ENCODE data around the gene ZGPAT.

ZGPAT gene

DNA sequence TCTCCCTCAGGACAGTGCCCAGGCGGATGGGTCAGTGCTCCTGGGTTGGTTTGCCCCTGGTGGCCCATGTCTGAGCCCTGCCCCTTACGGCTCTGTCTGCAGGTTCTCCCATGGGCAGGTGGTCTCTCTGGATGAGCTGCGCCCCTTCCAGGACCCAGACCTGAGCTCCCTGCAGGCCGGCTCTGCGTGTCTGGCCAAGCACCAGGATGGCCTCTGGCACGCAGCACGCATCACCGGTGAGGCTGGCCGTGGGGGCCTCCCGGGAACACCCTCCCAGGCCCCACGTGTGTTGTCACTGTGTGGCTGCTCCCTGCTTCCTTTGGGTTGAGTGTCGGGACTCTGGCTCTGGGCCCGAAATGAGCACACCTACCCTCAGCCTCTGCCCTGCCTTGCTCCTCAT lies 25.3 kb downstream of the ZGPAT start:
- H3K4me3 ChIP-seq (ENCODE audit: low read length) = no peak overlapping the region
- H3K9me3 ChIP-seq (ENCODE audit: control insufficient read depth, low read length) = no peaks in the 10 kb centered on the region
- H3K9ac ChIP-seq (ENCODE audit: low read length) = no peak overlapping the region
- peaks cover 40% of the 10 kb centered on the region for H3K36me3 ChIP-seq (ENCODE audit: control insufficient read depth, insufficient read depth, low read length, severe bottlenecking)
- no peaks in the 10 kb centered on the region for H3K27me3 ChIP-seq (replicated peaks; ENCODE audit: control insufficient read depth, insufficient read depth, low read length)
- peaks cover under 1% of the 10 kb centered on the region for H3K4me1 ChIP-seq (ENCODE audit: control insufficient read depth, insufficient read depth, low read length)
- no peak for DNase-seq (ENCODE audit: low read depth)

- H3K36me3 ChIP-seq (ENCODE audit: control insufficient read depth, insufficient read depth, low read length, severe bottlenecking) = peaks cover 40% of the 10 kb centered on the region
- no peak for DNase-seq (ENCODE audit: low read depth)
- H3K4me1 ChIP-seq (ENCODE audit: control insufficient read depth, insufficient read depth, low read length) = peaks cover 6% of the 10 kb centered on the region
- H3K27me3 ChIP-seq (replicated peaks; ENCODE audit: control insufficient read depth, insufficient read depth, low read length) = no peaks in the 10 kb centered on the region
- no peaks in the 10 kb centered on the region for H3K9me3 ChIP-seq (ENCODE audit: control insufficient read depth, low read length)
- no peak overlapping the region for H3K9ac ChIP-seq (ENCODE audit: low read length)
- H3K4me3 ChIP-seq (ENCODE audit: low read length) = no peak overlapping the region
Measured at GRCh38 chr20:63733579-63734081, 25.8 kb downstream of the ZGPAT start.

- H3K4me3 ChIP-seq (ENCODE audit: low read length) = no peak overlapping the region
- DNase-seq (ENCODE audit: low read depth) = no peak
Measured at GRCh38 chr20:63734111-63734945, 26.5 kb downstream of the ZGPAT start.

GRCh38 chr20:63734946-63735858 lies 27.4 kb downstream of the ZGPAT start:
- Histone ChIP-seq H3K9ac (ENCODE audit: low read length) (no peak overlapping the region), H3K36me3 (ENCODE audit: control insufficient read depth, insufficient read depth, low read length, severe bottlenecking) (peaks cover 32% of the 10 kb centered on the region), H3K4me3 (ENCODE audit: low read length) (no peak overlapping the region), H3K27me3 (replicated peaks; ENCODE audit: control insufficient read depth, insufficient read depth, low read length) (no peaks in the 10 kb centered on the region), H3K9me3 (ENCODE audit: control insufficient read depth, low read length) (no peaks in the 10 kb centered on the region), H3K4me1 (ENCODE audit: control insufficient read depth, insufficient read depth, low read length) (peaks cover 10% of the 10 kb centered on the region)
- DNase-seq (ENCODE audit: low read depth) = no peak

More at GRCh38 chr20:63734111-63734945, 26.5 kb downstream of the ZGPAT start:
- Histone ChIP-seq H3K4me1 (ENCODE audit: control insufficient read depth, insufficient read depth, low read length) (peaks cover 10% of the 10 kb centered on the region), H3K27me3 (replicated peaks; ENCODE audit: control insufficient read depth, insufficient read depth, low read length) (no peaks in the 10 kb centered on the region), H3K36me3 (ENCODE audit: control insufficient read depth, insufficient read depth, low read length, severe bottlenecking) (peaks cover 40% of the 10 kb centered on the region), H3K9ac (ENCODE audit: low read length) (no peak overlapping the region), H3K9me3 (ENCODE audit: control insufficient read depth, low read length) (no peaks in the 10 kb centered on the region)

DNA sequence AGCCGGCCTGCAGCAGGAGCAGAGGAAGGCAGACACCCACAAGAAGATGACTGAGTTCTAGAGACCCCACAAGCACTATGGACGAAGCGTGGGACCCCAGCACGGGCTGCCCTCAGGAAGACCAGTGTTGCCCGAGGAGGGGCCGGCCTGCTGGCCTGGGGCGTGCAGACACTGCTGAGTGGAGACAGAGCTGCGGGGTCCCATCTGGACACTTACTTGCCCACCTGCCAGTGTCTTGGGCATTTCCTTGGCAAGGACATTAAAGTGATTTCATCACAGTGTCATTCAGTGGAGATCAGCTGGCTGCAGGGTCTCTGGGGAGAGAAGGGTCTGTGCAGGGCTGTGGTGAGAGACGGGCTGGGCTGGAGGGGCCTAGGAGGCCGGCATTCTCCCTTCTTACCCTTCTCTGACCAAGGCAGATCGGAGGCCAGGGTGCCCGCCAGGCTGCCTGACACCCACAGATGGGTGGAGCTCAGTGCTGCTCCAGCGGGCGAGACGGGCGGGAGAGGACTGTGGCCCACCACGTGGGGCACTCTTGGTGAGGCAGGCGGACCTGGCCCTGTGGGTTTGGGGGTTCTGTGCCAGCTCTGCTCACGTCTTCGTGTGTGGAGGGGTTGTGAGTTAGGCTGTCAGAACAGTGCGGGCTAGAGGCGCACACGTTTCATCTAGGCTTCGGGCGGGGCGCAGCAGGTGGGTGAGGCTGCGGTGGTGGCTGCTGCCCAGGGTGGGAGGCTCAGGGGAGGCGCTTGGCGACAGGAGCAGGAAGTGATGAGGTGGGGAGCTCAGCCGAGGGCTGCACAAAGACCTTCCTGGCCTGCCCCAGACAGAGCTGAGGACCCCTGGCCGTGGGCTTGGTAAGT lies 28.2 kb downstream of the ZGPAT start, which contains the start of gene LIME1:
LIME1 (plus strand) TSS at position 806 of the 860 bp plus-strand sequence. CDS start 886 bp downstream, outside the sequence.
- no peak for DNase-seq (ENCODE audit: low read depth)
- H3K27me3 ChIP-seq (replicated peaks; ENCODE audit: control insufficient read depth, insufficient read depth, low read length) = no peaks in the 10 kb centered on the region
- H3K9ac ChIP-seq (ENCODE audit: low read length) = no peak within 1 kb of the TSS
- peaks cover 11% of the 10 kb centered on the region for H3K4me1 ChIP-seq (ENCODE audit: control insufficient read depth, insufficient read depth, low read length)
- no peaks in the 10 kb centered on the region for H3K9me3 ChIP-seq (ENCODE audit: control insufficient read depth, low read length)
- H3K4me3 ChIP-seq (ENCODE audit: low read length) = no peak within 1 kb of the TSS
- H3K36me3 ChIP-seq (ENCODE audit: control insufficient read depth, insufficient read depth, low read length, severe bottlenecking) = peaks cover 30% of the 10 kb centered on the region

GRCh38 chr20:63736893-63737694 lies 29.3 kb downstream of the ZGPAT start:
- DNase-seq (ENCODE audit: low read depth) = no peak
- Histone ChIP-seq H3K36me3 (ENCODE audit: control insufficient read depth, insufficient read depth, low read length, severe bottlenecking) (peaks cover 32% of the 10 kb centered on the region), H3K4me3 (ENCODE audit: low read length) (no peak overlapping the region)

GRCh38 chr20:63737695-63737944 lies 29.8 kb downstream of the ZGPAT start:
- peaks cover 35% of the 10 kb centered on the region for H3K36me3 ChIP-seq (ENCODE audit: control insufficient read depth, insufficient read depth, low read length, severe bottlenecking)
- no peak overlapping the region for H3K4me3 ChIP-seq (ENCODE audit: low read length)
- H3K27me3 ChIP-seq (replicated peaks; ENCODE audit: control insufficient read depth, insufficient read depth, low read length) = no peaks in the 10 kb centered on the region
- H3K4me1 ChIP-seq (ENCODE audit: control insufficient read depth, insufficient read depth, low read length) = peaks cover 18% of the 10 kb centered on the region
- no peaks in the 10 kb centered on the region for H3K9me3 ChIP-seq (ENCODE audit: control insufficient read depth, low read length)
- no peak for DNase-seq (ENCODE audit: low read depth)
- no peak overlapping the region for H3K9ac ChIP-seq (ENCODE audit: low read length)

More at GRCh38 chr20:63736893-63737694, 29.3 kb downstream of the ZGPAT start:
- no peaks in the 10 kb centered on the region for H3K27me3 ChIP-seq (replicated peaks; ENCODE audit: control insufficient read depth, insufficient read depth, low read length)
- H3K9me3 ChIP-seq (ENCODE audit: control insufficient read depth, low read length) = no peaks in the 10 kb centered on the region
- H3K9ac ChIP-seq (ENCODE audit: low read length) = no peak overlapping the region
- peaks cover 18% of the 10 kb centered on the region for H3K4me1 ChIP-seq (ENCODE audit: control insufficient read depth, insufficient read depth, low read length)

GRCh38 chr20:63737945-63738686 lies 30.3 kb downstream of the ZGPAT start:
- Histone ChIP-seq H3K9me3 (ENCODE audit: control insufficient read depth, low read length) (no peaks in the 10 kb centered on the region), H3K4me1 (ENCODE audit: control insufficient read depth, insufficient read depth, low read length) (peaks cover 18% of the 10 kb centered on the region), H3K9ac (ENCODE audit: low read length) (no peak overlapping the region), H3K4me3 (ENCODE audit: low read length) (no peak overlapping the region), H3K27me3 (replicated peaks; ENCODE audit: control insufficient read depth, insufficient read depth, low read length) (no peaks in the 10 kb centered on the region), H3K36me3 (ENCODE audit: control insufficient read depth, insufficient read depth, low read length, severe bottlenecking) (peaks cover 38% of the 10 kb centered on the region)
- DNase-seq (ENCODE audit: low read depth) = no peak

DNA sequence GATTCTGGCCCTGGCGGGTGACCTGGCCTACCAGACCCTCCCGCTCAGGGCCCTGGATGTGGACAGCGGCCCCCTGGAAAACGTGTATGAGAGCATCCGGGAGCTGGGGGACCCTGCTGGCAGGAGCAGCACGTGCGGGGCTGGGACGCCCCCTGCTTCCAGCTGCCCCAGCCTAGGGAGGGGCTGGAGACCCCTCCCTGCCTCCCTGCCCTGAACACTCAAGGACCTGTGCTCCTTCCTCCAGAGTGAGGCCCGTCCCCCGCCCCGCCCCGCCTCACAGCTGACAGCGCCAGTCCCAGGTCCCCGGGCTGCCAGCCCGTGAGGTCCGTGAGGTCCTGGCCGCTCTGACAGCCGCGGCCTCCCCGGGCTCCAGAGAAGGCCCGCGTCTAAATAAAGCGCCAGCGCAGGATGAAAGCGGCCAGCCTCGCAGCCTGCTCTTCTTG lies 30.9 kb downstream of the ZGPAT start:
- Histone ChIP-seq H3K9ac (ENCODE audit: low read length) (peak overlapping the region; percentile 81), H3K4me1 (ENCODE audit: control insufficient read depth, insufficient read depth, low read length) (peaks cover 18% of the 10 kb centered on the region), H3K4me3 (ENCODE audit: low read length) (peak overlapping the region; percentile 74), H3K27me3 (replicated peaks; ENCODE audit: control insufficient read depth, insufficient read depth, low read length) (no peaks in the 10 kb centered on the region), H3K36me3 (ENCODE audit: control insufficient read depth, insufficient read depth, low read length, severe bottlenecking) (peaks cover 40% of the 10 kb centered on the region), H3K9me3 (ENCODE audit: control insufficient read depth, low read length) (no peaks in the 10 kb centered on the region)
- DNase-seq (ENCODE audit: low read depth) = peak; percentile 5

All from adipocyte (in vitro differentiated cells).